Effector memory CD4-positive, alpha-beta T cell (primary cell): ENCODE measurements around the gene TRPV2.

Experiments used
- DNase-seq, 3 donors: peaks; one replicate each; pipeline ENCODE4 v3.0.0-alpha.2; 2020
- H3K27ac ChIP-seq: 2 replicates; pipeline ENCODE4 v1.7.0; 2013; ENCODE audit warnings: mild to moderate bottlenecking, low read length, moderate library complexity; ENCODE audit not compliant: insufficient read depth, poor library complexity, severe bottlenecking
- H3K27me3 ChIP-seq: replicated peaks from 2 replicates; pipeline ENCODE4 v1.7.0; 2013; ENCODE audit warnings: mild to moderate bottlenecking, low read length; ENCODE audit not compliant: insufficient read depth, control insufficient read depth, poor library complexity, severe bottlenecking
- H3K36me3 ChIP-seq: 2 replicates; pipeline ENCODE4 v1.7.0; 2013; ENCODE audit warnings: mild to moderate bottlenecking, low read length, moderate library complexity; ENCODE audit not compliant: control insufficient read depth, insufficient read depth
- H3K4me1 ChIP-seq: 2 replicates; pipeline ENCODE4 v1.7.0; 2013; ENCODE audit warnings: low read length, mild to moderate bottlenecking; ENCODE audit not compliant: control insufficient read depth, insufficient read depth, poor library complexity, severe bottlenecking
- H3K4me3 ChIP-seq: 2 replicates; pipeline ENCODE4 v1.7.0; 2013; ENCODE audit warnings: low read length, low read depth, mild to moderate bottlenecking; ENCODE audit not compliant: insufficient read depth, poor library complexity, severe bottlenecking
- H3K9me3 ChIP-seq: 2 replicates; pipeline ENCODE4 v1.7.0; 2013; ENCODE audit warnings: mild to moderate bottlenecking, low read length, moderate library complexity; ENCODE audit not compliant: control insufficient read depth

TRPV2 gene

GRCh38 chr17:16483021-16483645, 67.8 kb downstream of the TRPV2 start:
- Histone ChIP-seq H3K9me3 (no peaks in the 10 kb centered on the region), H3K27ac (no peak overlapping the region)

DNA sequence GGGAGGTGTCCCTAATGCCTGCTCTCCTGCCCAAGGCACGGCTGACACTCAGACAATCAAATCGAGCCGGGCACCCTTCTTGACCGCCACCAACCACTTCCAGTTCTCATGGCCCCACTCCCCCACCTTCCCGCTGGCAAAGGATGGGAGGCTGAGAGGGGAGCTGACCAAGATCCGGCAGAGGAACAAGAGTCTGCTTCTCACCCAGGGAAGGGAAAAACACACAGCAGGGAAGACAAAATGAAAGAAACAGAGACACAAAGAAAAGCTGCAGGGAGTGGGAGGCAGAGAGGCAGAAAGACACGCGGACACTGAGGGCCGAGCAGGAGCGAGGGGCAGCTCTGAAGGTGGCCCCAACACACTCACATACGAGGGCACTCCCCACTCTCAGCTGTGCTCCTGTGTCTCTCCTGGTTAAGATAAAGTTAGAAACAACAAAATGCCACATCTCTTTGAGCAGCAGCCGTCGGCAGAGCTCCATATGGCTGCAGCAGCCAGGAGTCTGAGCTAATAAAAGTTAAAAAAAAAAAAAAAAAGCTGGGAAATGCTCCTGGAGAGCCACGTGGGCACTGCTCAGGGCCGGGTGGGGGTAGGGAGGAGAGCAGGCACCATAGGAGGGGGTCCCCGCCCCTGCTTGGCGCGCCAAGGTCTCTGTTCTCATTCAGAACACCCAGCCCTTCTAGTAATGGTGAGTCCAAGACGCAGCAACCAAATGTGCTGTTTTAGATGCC, 69.2 kb downstream of the TRPV2 start:
- H3K9me3 ChIP-seq: no peaks in the 10 kb centered on the region
- no peaks in the 10 kb centered on the region for H3K36me3 ChIP-seq
- H3K27me3 ChIP-seq: no peaks in the 10 kb centered on the region
- no peaks in the 10 kb centered on the region for H3K4me1 ChIP-seq
- no peak overlapping the region for H3K4me3 ChIP-seq
- H3K27ac ChIP-seq: no peak overlapping the region
- DNase-seq: no peak

More at GRCh38 chr17:16483021-16483645, 67.8 kb downstream of the TRPV2 start:
- Histone ChIP-seq H3K4me1 (no peaks in the 10 kb centered on the region), H3K27me3 (no peaks in the 10 kb centered on the region), H3K4me3 (no peak overlapping the region), H3K36me3 (no peaks in the 10 kb centered on the region)
- no peak for DNase-seq
